Measurements from ENCODE around the gene COLQ.

GRCh38 chr3:15471861-15472260 is 49.6 kb downstream of the COLQ start:
- TF ChIP-seq CTCF (IDR thresholded peaks at IDR 0.05), result no peak
- no peak for TF ChIP-seq POLR2A (IDR thresholded peaks at IDR 0.05)
